K562 (cell line): ENCODE data around the gene SCRG1. TPM values are rescaled to one million over a fixed set of nuclear protein-coding genes. Genes with fewer than 3 reads are reported as not detected.

Experiments
- ATAC-seq: fragments of 200-7000 bp; cut with Tn5 transposase; 3 replicates; pipeline ENCODE4 v1.9.1; 2020; ENCODE audit warnings: moderate library complexity
- BruUV-seq: library from RNA; stranded (reverse); fragments of 400-500 nt; replicated peaks from 2 replicates; lab custom pipeline; 2021; lab: Mats Ljungman, UMichigan
- CTCF ChIA-PET: fragments of 300-600 bp; formaldehyde crosslinking; extraction: SDS; loops from one replicate; lab custom pipeline; 2021; ENCODE audit warnings: low intra/inter-chr PET ratio; lab: Yijun Ruan, JAX
- POLR2A ChIA-PET: fragments of 300-600, 350-650 bp; sonication (Branson Sonifier 250); formaldehyde crosslinking; extraction: SDS; loops from one replicate; lab custom pipeline; 2021; ENCODE audit warnings: antibody characterized with exemption, inconsistent platforms; lab: Yijun Ruan, JAX
- DNase-seq, 4 experiments: peaks; one replicate each; pipeline versions ENCODE4 v3.0.0 to v3.0.0-alpha.2; 2011 to 2018; ENCODE audit warnings: low spot score in 3 of 4, mixed read lengths in 3 of 4; ENCODE audit errors: extremely low read depth in 1 of 4
- FAIRE-seq: peaks from 2 replicates; lab custom pipeline; 2011; peaks lifted over from hg19 to GRCh38; lab: Jason Lieb, UNC
- H2AFZ ChIP-seq: 2 replicates; pipeline ENCODE4 v1.6.0; 2011; ENCODE audit warnings: low read depth, low read length, control low read depth, inconsistent platforms
- H3K27ac ChIP-seq: fragments of 200-600 bp; 3 replicates; pipeline ENCODE4 v1.8.0; 2011; ENCODE audit warnings: low read depth, mild to moderate bottlenecking, control low read depth, inconsistent platforms, low read length, moderate library complexity, mixed read lengths; ENCODE audit errors: extremely low read depth
- H3K27me3 ChIP-seq, 2 experiments: fragments of 300-600 bp in 1 of 2; 2 replicates in 1 of 2; 3 replicates in 1 of 2; pipeline versions ENCODE4 v1.6.0 to v1.8.0; 2011; ENCODE audit warnings: inconsistent platforms in 2 of 2, low read length in 2 of 2, mild to moderate bottlenecking in 1 of 2, mixed read lengths in 1 of 2, moderate library complexity in 1 of 2; ENCODE audit not compliant: control insufficient read depth in 2 of 2, insufficient read depth in 2 of 2
- H3K36me3 ChIP-seq: fragments of 300-600 bp; 3 replicates; pipeline ENCODE4 v1.8.0; 2011; ENCODE audit warnings: mild to moderate bottlenecking, low read length, inconsistent platforms; ENCODE audit not compliant: control insufficient read depth, insufficient read depth
- H3K4me1 ChIP-seq, 2 experiments: fragments of 200-600 bp in 1 of 2; replicated peaks in 1 of 2; 2 replicates in 1 of 2; 3 replicates in 1 of 2; pipeline versions ENCODE4 v1.5.1 to v1.8.0; 2011; ENCODE audit warnings: inconsistent platforms in 2 of 2, low read length in 2 of 2, mild to moderate bottlenecking in 1 of 2, mixed read lengths in 1 of 2, moderate library complexity in 1 of 2; ENCODE audit not compliant: control insufficient read depth in 2 of 2, insufficient read depth in 2 of 2
- H3K4me2 ChIP-seq: 2 replicates; pipeline ENCODE4 v1.6.1; 2011; ENCODE audit warnings: low read length, control low read depth, inconsistent platforms, mixed read lengths; ENCODE audit not compliant: insufficient read depth
- H3K4me3 ChIP-seq: fragments of 200-600 bp; sonication (generic), shearing (Covaris generic); 2 replicates; pipeline ENCODE4 v1.5.1; 2016; ENCODE audit warnings: control low read depth, inconsistent platforms
- H3K79me2 ChIP-seq: fragments of 200-600 bp; 3 replicates; pipeline ENCODE4 v1.8.0; 2011; ENCODE audit warnings: low read length, inconsistent platforms; ENCODE audit not compliant: control insufficient read depth, insufficient read depth
- H3K9ac ChIP-seq, 2 experiments: 2 replicates each; pipeline versions ENCODE4 v1.6.0 to v1.6.1; 2011; ENCODE audit warnings: low read depth in 2 of 2, low read length in 2 of 2, control low read depth in 1 of 2, inconsistent platforms in 1 of 2, mild to moderate bottlenecking in 1 of 2, mixed read lengths in 1 of 2; ENCODE audit not compliant: insufficient read depth in 1 of 2
- H3K9me1 ChIP-seq: one replicate; pipeline ENCODE4 v1.6.0; 2011; ENCODE audit warnings: inconsistent platforms, mild to moderate bottlenecking, low read length, moderate library complexity; ENCODE audit not compliant: control insufficient read depth, insufficient read depth
- H3K9me3 ChIP-seq: replicated peaks from 2 replicates; pipeline ENCODE4 v1.5.1; 2011; ENCODE audit warnings: low read depth, low read length, inconsistent platforms; ENCODE audit not compliant: control insufficient read depth, insufficient read depth
- H4K20me1 ChIP-seq: replicated peaks from 2 replicates; pipeline ENCODE4 v1.6.1; 2011; ENCODE audit warnings: low read length, inconsistent platforms, mixed read lengths; ENCODE audit not compliant: control insufficient read depth, insufficient read depth
- BCOR ChIP-seq: fragments of 450-650 bp; IDR thresholded peaks from 2 replicates; pipeline ENCODE4 v1.6.1; 2016
- CCNT2 ChIP-seq: IDR thresholded peaks from 2 replicates; pipeline ENCODE4 v1.6.1; 2011; ENCODE audit warnings: borderline replicate concordance, low read depth, mild to moderate bottlenecking, moderate library complexity, mixed read lengths, low read length; ENCODE audit not compliant: insufficient read length; ENCODE audit errors: extremely low read depth
- DEAF1 ChIP-seq: fragments of 450-650 bp; formaldehyde crosslinking; IDR thresholded peaks from 2 replicates; pipeline ENCODE4 v1.4.0; 2020; ENCODE audit warnings: mild to moderate bottlenecking, moderate library complexity
- HIVEP1 ChIP-seq: fragments of 250-450 bp; sonication (Bioruptor Pico); IDR thresholded peaks from 2 replicates; pipeline ENCODE4 v1.4.0; 2020; ENCODE audit warnings: mild to moderate bottlenecking
- IRF2 ChIP-seq: sonication (generic); formaldehyde crosslinking; IDR thresholded peaks from 2 replicates; pipeline ENCODE4 v1.8.1; 2022; ENCODE audit warnings: mild to moderate bottlenecking, missing genetic modification reagents
- KDM1A ChIP-seq, 2 experiments: fragments of 450-650 bp; IDR thresholded peaks; 2 replicates each; pipeline ENCODE4 v1.6.1; 2016; ENCODE audit warnings: mild to moderate bottlenecking in 2 of 2
- MGA ChIP-seq: fragments of 450-650 bp; IDR thresholded peaks from 2 replicates; pipeline ENCODE4 v1.6.1; 2016; ENCODE audit warnings: mild to moderate bottlenecking, moderate library complexity
- NFATC3 ChIP-seq: fragments of 450-650 bp; IDR thresholded peaks from 2 replicates; pipeline ENCODE4 v1.6.1; 2017; ENCODE audit warnings: mild to moderate bottlenecking
- NFE2L1 ChIP-seq: fragments of 450-650 bp; IDR thresholded peaks from 2 replicates; pipeline ENCODE4 v1.6.1; 2016; ENCODE audit warnings: missing genetic modification characterization, low read depth, mild to moderate bottlenecking, missing compliant biosample characterization, moderate library complexity, borderline replicate concordance
- SMARCA4 ChIP-seq: fragments of 450-650 bp; IDR thresholded peaks from 2 replicates; pipeline ENCODE4 v1.6.1; 2016
- ZSCAN32 ChIP-seq: fragments of 450-650 bp; formaldehyde crosslinking; IDR thresholded peaks from 2 replicates; pipeline ENCODE4 v1.4.0; 2020; ENCODE audit warnings: mild to moderate bottlenecking, moderate library complexity
- WGBS: fragments of 100-300 bp; shearing (Covaris generic); methylation state at CpG from one replicate; pipeline ENCODE4 v1.1.6; 2016; ENCODE audit warnings: low coverage, mixed read lengths; ENCODE audit not compliant: insufficient coverage; ENCODE audit errors: missing lambda C conversion rate; 5-methylcytosine and 5-hydroxymethylcytosine counted together
- in situ Hi-C: fragments of 300-500 bp; cut with MboI; formaldehyde crosslinking; loops from 4 replicates; pipeline ENCODE4 v1.15.0; 2018; ENCODE audit warnings: inconsistent platforms, mixed read lengths
- intact Hi-C: fragments of 100-400 bp; cut with micrococcal nuclease; formaldehyde crosslinking; loops from 2 replicates; pipeline ENCODE4 v1.14.2; 2022
- polyA plus RNA-seq, 8 experiments: library from polyadenylated mRNA; depleted of rRNA in 4 of 8; stranded (reverse) in 5 of 8; unstranded in 3 of 8; fragments of >200 nt; fragmentation: Nextera tagmentation in 2 of 8; fragmentation: Illumina TruSeq in 1 of 8; extraction: Ambion mirVana in 2 of 8; extraction: Trizol in 1 of 8; gene quantifications; 2 replicates each; pipeline versions ENCODE4 v1.2.1 to v1.2.3, GENCODE V29; 2011 to 2014; ENCODE audit warnings: inconsistent platforms in 1 of 8, missing spikeins in 1 of 8
- total RNA-seq, 7 experiments: library from RNA; depleted of rRNA in 6 of 7; stranded (reverse); fragments of >200 nt in 6 of 7; fragmentation: Illumina TruSeq in 2 of 7; extraction: Trizol in 2 of 7; gene quantifications; 2 replicates each; pipeline versions ENCODE4 v1.2.1 to v1.2.3, GENCODE V29; 2011 to 2021; ENCODE audit warnings: low replicate concordance in 1 of 7

Gene SCRG1
- total and polyA plus RNA-seq, 9 of the 15 experiments (the other 6 are each of a cell fraction or from before 2014, with no cell fraction given), result 0.01 TPM; not detected in 7

GRCh38 chr4:173436771-173437265, 37.9 kb upstream of the SCRG1 start:
- H3K4me2 ChIP-seq, result no peak overlapping the region
- in situ Hi-C loops, result no loop called here
- intact Hi-C loops, result loop anchor here (10.0 kb wide), 1 partner anchor 318 kb away; no protein-coding TSS in a partner anchor
- 0 out of 2 replicates have a peak overlapping the region, but pooled peaks have one; percentile 40 for H2AFZ ChIP-seq
- no peaks in the 10 kb centered on the region for H3K79me2 ChIP-seq
- DNase-seq (no peak), ATAC-seq (no peak), FAIRE-seq (no peak)
- H3K4me1 ChIP-seq, result peaks cover under 1 to 2% of the 10 kb centered on the region in 2 experiments; a peak in 2 of 5 replicates
- ChIA-PET POLR2A (no interaction called here), CTCF (no interaction called here)
- no peak overlapping the region for H3K27ac ChIP-seq
- no TSS peak for BruUV-seq
- no peaks in the 10 kb centered on the region for H3K36me3 ChIP-seq
- no peaks in the 10 kb centered on the region for H3K27me3 ChIP-seq
- no peaks in the 10 kb centered on the region for H4K20me1 ChIP-seq
- H3K9ac ChIP-seq, result no peak overlapping the region
- no peaks in the 10 kb centered on the region for H3K9me1 ChIP-seq
- no peaks in the 10 kb centered on the region for H3K9me3 ChIP-seq
- WGBS, result 17% methylated on average over 6 of the region's 6 CpGs
- H3K4me3 ChIP-seq, result no peak overlapping the region
- TF ChIP-seq SMARCA4 (no peak), DEAF1 (CRISPR knock-in tag) (no peak), KDM1A (IDR thresholded peaks at IDR 0.05) (no peak), MGA (no peak), HIVEP1 (CRISPR knock-in tag) (no peak), ZSCAN32 (CRISPR knock-in tag) (no peak), NFATC3 (no peak), NFE2L1 (tag) (no peak), IRF2 (CRISPR knock-in tag) (no peak), CCNT2 (no peak), BCOR (no peak)
